TTC549 (cell line): ENCODE results near the gene CHD3.
"Not testable (repeated sequence)": the region's sequence is repeated elsewhere in the genome, so short reads cannot be mapped to it uniquely, and the experiment has no call there.

Experiments
- FAIRE-seq: peaks from 2 replicates; lab custom pipeline; 2012; peaks lifted over from hg19 to GRCh38; lab: Jason Lieb, UNC

CHD3 gene

GRCh38 chr17:7850701-7851437 lies 37.7 kb upstream of the CHD3 start:
- no peak for FAIRE-seq

GRCh38 chr17:7851438-7852261 lies 36.9 kb upstream of the CHD3 start:
- FAIRE-seq: peak; percentile 65

- no peak for FAIRE-seq
These were observed 36.3 kb upstream of the CHD3 start for GRCh38 chr17:7852262-7852670.

GRCh38 chr17:7852919-7853690 lies 35.5 kb upstream of the CHD3 start:
- FAIRE-seq: no peak

- no peak for FAIRE-seq
These were observed 34.9 kb upstream of the CHD3 start for GRCh38 chr17:7853691-7854038.

GRCh38 chr17:7854078-7854777 lies 34.4 kb upstream of the CHD3 start:
- FAIRE-seq: no peak

- FAIRE-seq: no peak
These were observed 33.5 kb upstream of the CHD3 start, which contains the start of gene TMEM88 for GRCh38 chr17:7854851-7855659. Gene TMEM88, plus strand, starts transcription at chr17:7855066. Its CDS starts 9 bp downstream, at chr17:7855075.

GRCh38 chr17:7855660-7856010 lies 33.0 kb upstream of the CHD3 start:
- no peak for FAIRE-seq

GRCh38 chr17:7856011-7856810 lies 32.4 kb upstream of the CHD3 start:
- FAIRE-seq: no peak

- peak; percentile 95 for FAIRE-seq
These were observed 31.5 kb upstream of the CHD3 start, which contains the start of gene NAA38 for GRCh38 chr17:7856811-7857712. Gene NAA38, minus strand, starts transcription at chr17:7857559. Its CDS starts 96 bp downstream, at chr17:7857463.

- FAIRE-seq: no peak
These were observed 30.7 kb upstream of the CHD3 start, which contains the start of gene CYB5D1 for GRCh38 chr17:7857713-7858521. Gene CYB5D1, plus strand, starts transcription at chr17:7858003. Its CDS starts 132 bp downstream, at chr17:7858135.

- FAIRE-seq: no peak
These were observed 30.1 kb upstream of the CHD3 start for GRCh38 chr17:7858522-7858810.

GRCh38 chr17:7859028-7859427 lies 29.6 kb upstream of the CHD3 start:
- FAIRE-seq: no peak

- no peak for FAIRE-seq
These were observed 25.7 kb upstream of the CHD3 start for GRCh38 chr17:7862692-7863437.

GRCh38 chr17:7864384-7864783 lies 24.2 kb upstream of the CHD3 start:
- not testable (repeated sequence) for FAIRE-seq

- FAIRE-seq: no peak
These were observed 23.5 kb upstream of the CHD3 start for GRCh38 chr17:7864995-7865650.

- no peak for FAIRE-seq
These were observed 20.7 kb upstream of the CHD3 start for GRCh38 chr17:7867881-7868329.
